Ramos (cell line): ENCODE measurements around the gene SERPINA7.
"Not testable (repeated sequence)": the region's sequence is repeated elsewhere in the genome, so short reads cannot be mapped to it uniquely, and the experiment has no call there.

Experiments used
- in situ Hi-C: fragments of 300-500 bp; cut with MboI; formaldehyde crosslinking; loops from one replicate; pipeline ENCODE4 v1.14.3; 2022; ENCODE audit warnings: low sequenced_read_pairs; ENCODE audit not compliant: unreplicated experiment

The SERPINA7 gene, protein sequence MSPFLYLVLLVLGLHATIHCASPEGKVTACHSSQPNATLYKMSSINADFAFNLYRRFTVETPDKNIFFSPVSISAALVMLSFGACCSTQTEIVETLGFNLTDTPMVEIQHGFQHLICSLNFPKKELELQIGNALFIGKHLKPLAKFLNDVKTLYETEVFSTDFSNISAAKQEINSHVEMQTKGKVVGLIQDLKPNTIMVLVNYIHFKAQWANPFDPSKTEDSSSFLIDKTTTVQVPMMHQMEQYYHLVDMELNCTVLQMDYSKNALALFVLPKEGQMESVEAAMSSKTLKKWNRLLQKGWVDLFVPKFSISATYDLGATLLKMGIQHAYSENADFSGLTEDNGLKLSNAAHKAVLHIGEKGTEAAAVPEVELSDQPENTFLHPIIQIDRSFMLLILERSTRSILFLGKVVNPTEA

DNA sequence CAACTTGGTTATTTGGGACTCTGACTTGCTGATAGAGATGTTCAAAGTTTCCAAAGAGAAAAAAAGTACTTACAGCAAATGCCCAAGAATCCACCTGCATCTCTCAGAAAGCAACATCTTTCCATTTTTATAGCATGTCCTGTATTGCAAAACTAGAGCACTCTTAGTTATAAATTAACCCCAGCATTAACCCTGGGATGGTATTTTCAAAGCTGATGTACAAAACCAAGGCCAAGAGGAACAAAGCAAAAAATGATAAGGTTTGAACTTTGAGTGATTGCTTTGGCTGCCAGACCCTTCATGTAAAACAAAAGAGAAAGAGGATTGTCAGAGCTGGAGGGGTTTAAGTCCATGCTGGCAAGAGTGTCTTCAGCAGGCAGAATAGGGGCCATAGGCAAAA is at the start of gene SERPINA7:
Gene SERPINA7, minus strand, starts transcription at position 103 of the 400 bp plus-strand sequence. CDS start 1,669 bp downstream, outside the sequence.
- in situ Hi-C loops = no loop called here

- in situ Hi-C loops = no loop called here
These were observed 30.5 kb upstream of the SERPINA7 start for GRCh38 chrX:106069048-106069447.

DNA sequence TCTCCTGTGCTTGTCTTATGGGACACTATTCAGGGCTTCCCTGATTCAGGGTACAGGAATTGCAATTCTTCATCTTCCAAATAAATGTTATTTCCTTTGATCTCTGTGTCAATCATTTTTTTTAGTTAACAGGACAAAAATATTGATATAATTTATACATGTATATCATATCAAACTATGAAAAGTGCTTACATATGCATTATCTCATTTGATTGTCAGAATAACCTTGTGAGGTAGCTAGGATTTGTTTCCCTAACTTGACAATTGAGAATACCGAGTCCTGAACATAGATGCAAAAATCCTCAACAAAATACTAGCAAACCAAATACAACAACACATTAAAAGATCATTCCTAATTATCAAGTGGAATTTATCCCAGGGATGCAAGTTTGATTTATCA is 11.5 kb upstream of the SERPINA7 start:
- in situ Hi-C loops = no loop called here

GRCh38 chrX:106042296-106042695 is 3.8 kb upstream of the SERPINA7 start:
- in situ Hi-C loops = no loop called here

DNA sequence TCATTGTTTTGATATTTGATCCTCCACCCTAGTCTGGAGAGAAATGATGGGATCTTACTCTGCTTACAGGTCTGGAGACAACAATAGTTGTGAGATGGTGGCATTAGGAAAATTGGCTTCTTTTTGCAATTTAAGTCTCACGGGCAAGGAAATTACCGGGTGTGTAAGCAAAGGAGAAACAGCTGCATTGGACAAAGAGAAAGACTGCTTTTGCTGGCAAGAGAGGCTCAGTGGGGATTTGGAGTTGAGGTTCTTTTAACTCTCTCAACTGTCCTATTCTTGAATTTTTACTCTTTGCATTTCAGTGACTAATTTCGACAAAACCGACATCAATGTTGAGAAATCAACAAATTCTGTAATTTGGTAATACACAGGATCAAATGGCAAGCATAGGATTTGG is 2.3 kb upstream of the SERPINA7 start:
- in situ Hi-C loops = no loop called here

DNA sequence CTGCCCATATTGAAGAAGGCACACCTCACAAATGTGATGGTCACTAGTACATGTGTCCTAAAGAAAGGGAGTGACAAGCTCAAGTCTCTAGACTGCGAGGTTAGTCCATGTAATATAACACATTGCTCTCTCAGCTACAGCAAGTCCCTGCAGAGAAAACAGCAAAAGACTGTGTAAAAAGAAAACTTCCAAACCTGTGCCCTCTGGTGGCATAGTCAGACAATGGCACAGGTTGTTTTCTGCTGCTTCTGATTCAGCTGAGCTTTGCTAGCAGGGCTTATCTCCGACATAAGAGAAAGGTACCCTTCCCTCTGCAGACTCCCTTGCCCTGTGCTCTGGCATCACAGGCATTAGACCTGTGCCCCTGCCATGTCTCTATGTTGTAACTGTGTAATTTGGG is 1.4 kb upstream of the SERPINA7 start:
- in situ Hi-C loops = no loop called here

DNA sequence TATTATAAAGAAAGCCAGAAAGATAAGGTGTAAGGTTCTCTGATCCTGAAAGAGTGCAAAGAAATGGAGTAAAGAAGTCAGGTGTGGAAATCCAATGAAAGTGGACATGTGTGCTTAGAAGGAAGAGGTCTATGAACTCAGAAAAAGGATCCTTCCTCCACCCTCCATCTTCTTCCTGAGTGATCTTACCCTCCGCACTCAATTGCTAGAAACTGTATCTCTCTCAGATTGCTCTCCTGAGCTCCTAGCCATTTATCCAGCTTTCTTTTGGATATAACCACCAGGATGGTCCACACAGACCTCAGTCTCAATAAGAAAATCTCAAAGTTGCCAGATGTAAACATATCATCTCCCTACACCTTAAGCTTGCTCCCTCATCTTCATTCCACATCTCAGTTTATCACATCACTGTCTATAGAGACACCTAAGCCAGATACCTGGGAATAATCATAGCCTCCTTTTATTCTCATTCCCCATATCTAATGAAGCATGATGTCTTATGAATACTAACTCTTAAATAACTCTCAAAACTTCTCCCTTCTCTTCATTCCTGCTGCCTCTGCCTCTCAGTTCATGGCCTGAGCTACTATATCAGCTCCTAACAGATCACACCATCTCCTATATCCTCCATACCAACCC is 573 bp downstream of the SERPINA7 start:
- in situ Hi-C loops = no loop called here

- in situ Hi-C loops = no loop called here
These were observed 1.8 kb downstream of the SERPINA7 start for GRCh38 chrX:106036716-106037115.

DNA sequence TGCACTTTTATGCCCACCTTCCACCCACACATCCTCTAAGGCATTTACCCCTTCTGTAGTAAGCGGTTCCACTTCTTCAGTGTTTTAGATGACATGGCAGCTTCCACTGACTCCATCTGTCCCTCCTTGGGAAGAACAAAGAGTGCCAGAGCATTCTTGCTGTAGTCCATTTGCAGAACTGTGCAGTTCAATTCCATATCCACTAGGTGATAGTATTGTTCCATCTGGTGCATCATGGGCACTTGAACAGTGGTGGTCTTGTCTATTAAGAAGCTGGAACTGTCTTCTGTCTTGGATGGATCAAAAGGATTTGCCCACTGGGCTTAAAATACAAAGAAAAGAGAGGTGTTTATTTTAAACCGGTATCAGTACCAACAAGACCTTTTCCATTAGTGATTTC is 3.5 kb downstream of the SERPINA7 start:
- in situ Hi-C loops = no loop called here

DNA sequence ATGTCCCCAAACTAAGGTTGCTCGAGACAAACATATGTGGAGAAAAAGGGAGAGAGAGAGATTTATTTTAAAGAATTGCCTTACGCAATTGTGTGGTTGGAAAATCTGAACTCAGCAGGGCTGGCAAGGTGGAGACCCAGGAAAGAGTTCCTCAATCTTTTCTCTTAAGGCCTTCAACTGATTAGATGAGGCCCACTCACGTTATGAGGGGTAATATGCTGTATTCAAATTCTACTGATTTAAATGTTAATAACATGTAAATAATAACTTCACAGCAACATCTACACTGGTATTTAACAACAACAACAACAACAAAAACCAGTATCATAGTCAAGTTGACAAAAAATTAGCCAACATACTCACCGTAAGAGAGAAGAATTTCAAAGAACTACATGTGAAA is 14.6 kb downstream of the SERPINA7 start:
- in situ Hi-C loops = no loop called here

GRCh38 chrX:106022238-106022637 is 16.3 kb downstream of the SERPINA7 start:
- in situ Hi-C loops = no loop called here

DNA sequence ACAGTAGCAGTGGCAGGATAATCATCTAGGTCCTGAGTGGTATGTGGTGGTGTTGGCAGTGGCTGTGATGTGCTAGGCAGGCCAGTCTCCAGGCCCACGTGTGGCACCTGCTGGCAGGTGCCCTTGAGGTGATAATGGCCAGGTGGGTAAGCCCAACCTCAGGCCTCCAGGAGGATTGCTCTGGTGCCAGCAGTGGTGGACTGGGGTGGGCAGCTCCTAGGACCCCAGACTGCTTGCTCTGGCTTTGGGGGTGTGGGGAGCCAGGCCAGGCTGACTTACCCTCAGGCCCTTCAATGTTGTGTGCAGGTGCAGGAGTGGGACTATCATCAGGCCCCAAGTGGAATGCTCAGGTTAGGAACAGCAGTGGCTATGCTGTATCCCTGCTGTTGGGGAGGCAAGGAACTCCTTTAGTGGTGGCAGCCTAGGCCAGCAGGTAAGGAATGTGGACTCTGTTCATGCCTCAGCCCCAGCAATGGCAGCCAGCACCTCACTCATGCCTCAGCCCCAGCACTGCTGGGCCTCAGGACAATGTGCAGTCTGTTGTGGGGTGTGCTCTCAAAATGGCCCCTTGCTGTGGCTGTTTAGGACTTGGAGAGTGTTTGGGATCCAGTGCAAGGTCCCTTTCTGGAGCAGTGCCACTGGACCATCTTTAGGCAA is 24.3 kb downstream of the SERPINA7 start:
- in situ Hi-C loops = no loop called here

- in situ Hi-C loops = no loop called here
These were observed 29.4 kb downstream of the SERPINA7 start for GRCh38 chrX:106009145-106009544.

GRCh38 chrX:106007815-106008214 is 30.7 kb downstream of the SERPINA7 start:
- in situ Hi-C loops = no loop called here

DNA sequence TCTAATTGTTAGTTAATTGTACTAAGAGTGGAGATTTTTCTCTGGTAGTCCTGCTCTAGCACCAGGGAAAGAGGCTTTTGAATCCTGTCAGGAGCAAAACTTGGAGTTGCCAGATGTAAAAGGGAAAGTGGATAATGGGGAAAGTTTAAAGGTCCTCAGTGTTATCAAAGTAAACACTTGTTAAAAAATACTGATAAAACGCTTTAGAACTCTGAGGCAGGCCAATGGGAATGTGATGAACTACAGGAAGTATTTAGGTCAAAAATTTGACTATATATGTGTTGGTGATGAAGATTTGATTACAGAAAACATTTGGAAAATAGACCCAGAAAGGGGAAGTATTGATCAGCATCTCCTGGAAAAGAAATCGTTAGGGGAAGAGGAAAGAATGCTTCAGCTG is 32.8 kb downstream of the SERPINA7 start:
- in situ Hi-C loops = no loop called here

- in situ Hi-C loops = not testable (repeated sequence)
These were observed 37.9 kb downstream of the SERPINA7 start for GRCh38 chrX:106000609-106001008.

GRCh38 chrX:106000203-106000602 is 38.3 kb downstream of the SERPINA7 start:
- in situ Hi-C loops = no loop called here

DNA sequence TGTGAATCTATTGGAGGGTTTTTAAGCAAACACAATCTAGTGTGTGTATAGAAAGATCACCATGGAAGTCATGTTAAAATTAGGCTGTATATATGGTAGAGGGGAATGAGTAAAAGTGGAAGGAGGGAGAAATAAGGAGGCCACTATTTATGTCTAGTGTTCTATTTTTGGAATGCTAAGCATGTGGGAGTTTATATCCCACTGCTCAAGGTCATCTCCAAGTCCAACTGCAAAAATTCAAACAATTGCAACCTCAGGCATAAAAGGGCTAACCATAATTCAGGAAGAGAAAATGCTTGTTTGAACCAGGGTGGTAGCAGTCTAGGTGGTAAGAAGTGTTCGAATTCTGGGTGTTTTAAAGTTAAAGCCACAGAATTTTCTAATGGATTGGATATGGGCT is 39.2 kb downstream of the SERPINA7 start:
- in situ Hi-C loops = no loop called here

- in situ Hi-C loops = not testable (repeated sequence)
These were observed 50.0 kb downstream of the SERPINA7 start for GRCh38 chrX:105988487-105988886.
